ENCODE measurements around the gene BNIP1.
"Not testable (repeated sequence)": the region's sequence is repeated elsewhere in the genome, so short reads cannot be mapped to it uniquely, and the experiment has no call there.

BNIP1 gene

GRCh38 chr5:173114536-173114935, 29.8 kb upstream of the BNIP1 start:
- no peak for DNase-seq (ENCODE audit: low read depth)

GRCh38 chr5:173119719-173120118, 24.6 kb upstream of the BNIP1 start:
- DNase-seq (ENCODE audit: low read depth), result no peak
- TF ChIP-seq, protein P1, sequence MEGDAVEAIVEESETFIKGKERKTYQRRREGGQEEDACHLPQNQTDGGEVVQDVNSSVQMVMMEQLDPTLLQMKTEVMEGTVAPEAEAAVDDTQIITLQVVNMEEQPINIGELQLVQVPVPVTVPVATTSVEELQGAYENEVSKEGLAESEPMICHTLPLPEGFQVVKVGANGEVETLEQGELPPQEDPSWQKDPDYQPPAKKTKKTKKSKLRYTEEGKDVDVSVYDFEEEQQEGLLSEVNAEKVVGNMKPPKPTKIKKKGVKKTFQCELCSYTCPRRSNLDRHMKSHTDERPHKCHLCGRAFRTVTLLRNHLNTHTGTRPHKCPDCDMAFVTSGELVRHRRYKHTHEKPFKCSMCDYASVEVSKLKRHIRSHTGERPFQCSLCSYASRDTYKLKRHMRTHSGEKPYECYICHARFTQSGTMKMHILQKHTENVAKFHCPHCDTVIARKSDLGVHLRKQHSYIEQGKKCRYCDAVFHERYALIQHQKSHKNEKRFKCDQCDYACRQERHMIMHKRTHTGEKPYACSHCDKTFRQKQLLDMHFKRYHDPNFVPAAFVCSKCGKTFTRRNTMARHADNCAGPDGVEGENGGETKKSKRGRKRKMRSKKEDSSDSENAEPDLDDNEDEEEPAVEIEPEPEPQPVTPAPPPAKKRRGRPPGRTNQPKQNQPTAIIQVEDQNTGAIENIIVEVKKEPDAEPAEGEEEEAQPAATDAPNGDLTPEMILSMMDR (conservative IDR thresholded peaks at IDR 0.05; ENCODE audit: low read depth, low read length), result no peak
- H3K4me3 ChIP-seq (ENCODE audit: low read depth, low read length), result no peak overlapping the region

More at GRCh38 chr5:173114536-173114935, 29.8 kb upstream of the BNIP1 start:
- no peak overlapping the region for H3K4me3 ChIP-seq (ENCODE audit: low read depth, low read length)
- TF ChIP-seq, protein P1 (conservative IDR thresholded peaks at IDR 0.05; ENCODE audit: low read depth, low read length), result no peak

DNA sequence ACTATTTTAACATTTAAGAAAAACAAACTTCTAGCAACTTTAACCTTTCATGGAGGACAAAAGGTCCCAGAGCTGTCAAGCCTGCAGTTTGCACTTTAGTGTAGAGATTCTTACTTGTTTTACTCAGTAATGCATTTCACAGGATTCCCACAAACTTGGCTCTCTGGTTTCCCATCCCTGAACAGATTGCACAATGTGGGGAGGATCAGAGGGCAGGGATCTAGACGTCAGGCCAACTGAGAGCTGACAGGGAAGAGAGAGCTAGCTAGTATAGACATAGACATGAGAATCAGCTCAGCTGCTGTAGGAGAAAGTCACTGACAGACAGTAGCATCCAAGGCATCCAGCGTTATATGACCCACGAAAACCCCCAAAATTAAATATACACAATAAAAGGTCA, 20.9 kb upstream of the BNIP1 start:
- H3K4me3 ChIP-seq (ENCODE audit: low read depth, low read length), result no peak overlapping the region
- DNase-seq (ENCODE audit: low read depth), result peak; percentile 94
- TF ChIP-seq, protein P1 (conservative IDR thresholded peaks at IDR 0.05; ENCODE audit: low read depth, low read length), result no peak

DNA sequence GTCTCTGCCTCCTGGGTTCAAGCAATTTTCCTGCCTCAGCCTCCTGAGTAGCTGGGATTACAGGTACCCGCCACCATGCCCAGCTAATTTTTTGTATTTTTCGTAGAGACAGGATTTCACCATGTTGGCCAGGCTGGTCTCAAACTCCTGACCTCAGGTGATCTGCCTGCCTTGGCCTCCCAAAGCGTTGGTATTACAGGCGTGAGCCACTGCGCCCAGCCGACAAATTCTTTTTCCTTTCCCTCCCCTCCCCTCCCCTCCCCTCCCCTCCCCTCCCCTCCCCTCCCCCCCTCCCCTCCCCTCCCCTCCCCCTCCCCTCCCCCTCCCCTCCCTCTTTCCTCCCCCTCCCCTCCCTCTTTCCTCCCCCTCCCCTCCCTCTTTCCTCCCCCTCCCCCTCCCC, 12.2 kb upstream of the BNIP1 start:
- H3K4me3 ChIP-seq (ENCODE audit: low read depth, low read length); DNase-seq (ENCODE audit: low read depth): not testable (repeated sequence)

- TF ChIP-seq, protein P1 (conservative IDR thresholded peaks at IDR 0.05; ENCODE audit: low read depth, low read length), result no peak
- H3K4me3 ChIP-seq (ENCODE audit: low read depth, low read length), result no peak overlapping the region
- DNase-seq (ENCODE audit: low read depth), result no peak
Observed at GRCh38 chr5:173138707-173139106, 5.6 kb upstream of the BNIP1 start.

DNA sequence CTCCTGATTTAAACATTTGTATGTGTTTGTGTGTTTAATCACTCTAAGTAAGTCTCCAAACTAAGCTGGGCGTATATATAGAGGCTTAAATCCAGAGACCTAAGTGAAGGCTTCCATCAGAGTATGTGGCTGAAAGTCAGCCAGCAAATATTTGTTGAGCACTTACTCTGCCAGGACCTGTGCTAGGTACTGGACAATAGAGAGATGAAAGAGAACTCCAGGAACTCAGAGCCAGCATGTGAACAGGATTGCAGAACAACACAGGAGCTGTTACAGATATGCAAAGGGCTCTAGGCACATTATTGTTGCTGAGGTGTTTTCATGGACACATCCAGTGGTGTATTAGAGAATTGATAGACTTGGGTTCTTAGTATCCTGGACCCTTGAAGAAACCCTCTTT, 4.7 kb upstream of the BNIP1 start:
- TF ChIP-seq, protein P1 (conservative IDR thresholded peaks at IDR 0.05; ENCODE audit: low read depth, low read length), result no peak
- no peak overlapping the region for H3K4me3 ChIP-seq (ENCODE audit: low read depth, low read length)
- no peak for DNase-seq (ENCODE audit: low read depth)

DNA sequence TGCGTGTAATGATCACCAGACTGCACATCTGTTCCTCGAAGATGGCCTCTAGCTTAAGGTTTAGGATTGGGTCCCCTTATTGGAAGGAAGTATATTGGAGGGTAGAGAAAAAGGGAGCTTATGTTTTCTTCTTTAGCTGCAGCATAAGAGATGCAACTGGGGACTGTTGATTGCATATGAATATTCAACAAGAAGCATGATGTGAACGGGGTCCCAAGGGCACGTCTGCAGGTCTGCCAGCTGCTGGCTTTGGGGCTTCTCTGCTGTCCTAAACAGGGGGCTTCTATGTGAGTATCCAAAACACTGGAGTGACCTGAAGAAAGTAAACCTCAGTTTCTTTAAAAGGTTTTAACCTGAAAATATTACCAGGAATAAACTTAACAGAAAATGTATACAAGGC, 3.6 kb upstream of the BNIP1 start:
- TF ChIP-seq, protein P1 (conservative IDR thresholded peaks at IDR 0.05; ENCODE audit: low read depth, low read length), result no peak
- DNase-seq (ENCODE audit: low read depth), result no peak
- no peak overlapping the region for H3K4me3 ChIP-seq (ENCODE audit: low read depth, low read length)

GRCh38 chr5:173143567-173143966, 764 bp upstream of the BNIP1 start:
- no peak overlapping the region for H3K4me3 ChIP-seq (ENCODE audit: low read depth, low read length)
- no peak for DNase-seq (ENCODE audit: low read depth)
- TF ChIP-seq, protein P1 (conservative IDR thresholded peaks at IDR 0.05; ENCODE audit: low read depth, low read length), result no peak
